ENCODE data around the gene CDHR5.
"Not testable (repeated sequence)": the region's sequence is repeated elsewhere in the genome, so short reads cannot be mapped to it uniquely, and the experiment has no call there.

Gene CDHR5

GRCh38 chr11:653837-654236 is 29.1 kb upstream of the CDHR5 start:
- no peak overlapping the region for H3K4me3 ChIP-seq (ENCODE audit: low read depth, low read length)
- no peak for TF ChIP-seq CTCF (IDR thresholded peaks at IDR 0.05; ENCODE audit: low read depth, low read length)

- H3K4me3 ChIP-seq (ENCODE audit: low read depth, low read length): not testable (repeated sequence)
Measured at GRCh38 chr11:653136-653535, 28.4 kb upstream of the CDHR5 start.

- H3K4me3 ChIP-seq (ENCODE audit: low read depth, low read length): no peak overlapping the region
- no peak for TF ChIP-seq CTCF (IDR thresholded peaks at IDR 0.05; ENCODE audit: low read depth, low read length)
Measured at GRCh38 chr11:650482-650881, 25.7 kb upstream of the CDHR5 start.

GRCh38 chr11:647672-648158 is 23.0 kb upstream of the CDHR5 start:
- not testable (repeated sequence) for H3K4me3 ChIP-seq (ENCODE audit: low read depth, low read length)

- no peak for TF ChIP-seq CTCF (IDR thresholded peaks at IDR 0.05; ENCODE audit: low read depth, low read length)
- H3K4me3 ChIP-seq (ENCODE audit: low read depth, low read length): no peak overlapping the region
Measured at GRCh38 chr11:646214-646613, 21.5 kb upstream of the CDHR5 start.

- H3K4me3 ChIP-seq (ENCODE audit: low read depth, low read length): no peak overlapping the region
- TF ChIP-seq CTCF (IDR thresholded peaks at IDR 0.05; ENCODE audit: low read depth, low read length): no peak
Measured at GRCh38 chr11:645536-645935, 20.8 kb upstream of the CDHR5 start.

GRCh38 chr11:643849-644738 is 19.3 kb upstream of the CDHR5 start:
- H3K4me3 ChIP-seq (ENCODE audit: low read depth, low read length): no peak overlapping the region
- no peak for TF ChIP-seq CTCF (IDR thresholded peaks at IDR 0.05; ENCODE audit: low read depth, low read length)

GRCh38 chr11:643366-643765 is 18.6 kb upstream of the CDHR5 start:
- H3K4me3 ChIP-seq (ENCODE audit: low read depth, low read length): no peak overlapping the region
- no peak for TF ChIP-seq CTCF (IDR thresholded peaks at IDR 0.05; ENCODE audit: low read depth, low read length)
